ENCODE results near the gene RXRA.

- TF ChIP-seq POLR2A (IDR thresholded peaks at IDR 0.05) (no peak), CTCF (IDR thresholded peaks at IDR 0.05) (no peak)
Measured at GRCh38 chr9:134436911-134437310, 110.7 kb downstream of the RXRA start.
